NOMO-1 treated with DMSO at 0.1 percent for 48 hours (cell line): ENCODE measurements around the gene LAMC3.
"Not testable (repeated sequence)": the region's sequence is repeated elsewhere in the genome, so short reads cannot be mapped to it uniquely, and the experiment has no call there.

Source experiments
- DNase-seq: peaks from one replicate; lab custom pipeline; 2025; ENCODE audit not compliant: unreplicated experiment; lab: John Stamatoyannopoulos, UW

LAMC3 gene

DNA sequence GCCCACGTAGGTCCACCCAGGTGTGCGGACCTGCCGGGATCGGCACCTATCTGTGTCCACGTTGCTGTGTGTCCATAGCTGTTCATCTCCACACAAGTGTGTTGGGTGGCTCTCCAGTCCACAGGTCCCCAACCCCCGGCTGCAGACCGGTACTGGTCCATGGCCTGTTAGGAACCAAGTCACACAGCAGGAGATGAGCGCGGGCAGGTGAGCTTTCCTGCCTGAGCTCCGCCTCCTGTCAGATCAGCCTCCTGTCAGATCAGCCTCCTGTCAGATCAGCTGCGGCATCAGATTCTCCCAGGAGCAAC is 18.9 kb downstream of the LAMC3 start:
- DNase-seq = no peak

DNA sequence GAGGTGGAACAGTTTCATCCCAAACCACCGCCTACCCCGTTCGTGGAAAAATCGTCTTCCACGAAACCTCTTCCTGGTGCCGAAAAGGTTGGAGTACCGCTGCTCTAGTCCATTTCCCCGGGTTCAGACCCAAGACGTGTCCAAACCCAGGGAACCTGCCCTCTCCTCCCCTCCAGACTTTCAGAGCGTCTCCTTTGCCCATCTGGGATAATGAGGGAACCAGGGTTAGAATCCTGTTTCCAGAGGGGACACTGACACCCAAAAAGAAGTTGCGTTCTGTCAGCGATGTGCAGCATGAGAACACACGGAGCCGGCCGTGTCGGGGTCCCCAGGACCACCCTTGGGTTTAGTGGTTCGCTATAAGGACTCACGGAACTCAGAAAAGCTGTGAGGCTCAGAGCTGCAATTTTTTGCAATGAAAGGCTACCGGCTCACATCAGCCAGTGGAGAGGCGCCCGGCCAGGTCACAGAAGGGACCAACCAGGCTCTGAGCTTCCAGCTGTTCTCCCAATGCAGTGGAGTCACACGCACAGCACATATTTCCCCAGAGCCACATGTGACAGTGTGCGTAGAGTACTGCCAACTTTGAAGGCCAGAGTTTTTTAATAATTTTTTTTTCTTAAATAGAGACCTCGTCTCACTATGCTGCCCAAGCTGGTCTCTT is 19.4 kb downstream of the LAMC3 start:
- DNase-seq = no peak

- DNase-seq = no peak
Measured at GRCh38 chr9:131028931-131029573, 20.1 kb downstream of the LAMC3 start.

- DNase-seq = no peak
Measured at GRCh38 chr9:131029574-131029952, 20.6 kb downstream of the LAMC3 start.

DNA sequence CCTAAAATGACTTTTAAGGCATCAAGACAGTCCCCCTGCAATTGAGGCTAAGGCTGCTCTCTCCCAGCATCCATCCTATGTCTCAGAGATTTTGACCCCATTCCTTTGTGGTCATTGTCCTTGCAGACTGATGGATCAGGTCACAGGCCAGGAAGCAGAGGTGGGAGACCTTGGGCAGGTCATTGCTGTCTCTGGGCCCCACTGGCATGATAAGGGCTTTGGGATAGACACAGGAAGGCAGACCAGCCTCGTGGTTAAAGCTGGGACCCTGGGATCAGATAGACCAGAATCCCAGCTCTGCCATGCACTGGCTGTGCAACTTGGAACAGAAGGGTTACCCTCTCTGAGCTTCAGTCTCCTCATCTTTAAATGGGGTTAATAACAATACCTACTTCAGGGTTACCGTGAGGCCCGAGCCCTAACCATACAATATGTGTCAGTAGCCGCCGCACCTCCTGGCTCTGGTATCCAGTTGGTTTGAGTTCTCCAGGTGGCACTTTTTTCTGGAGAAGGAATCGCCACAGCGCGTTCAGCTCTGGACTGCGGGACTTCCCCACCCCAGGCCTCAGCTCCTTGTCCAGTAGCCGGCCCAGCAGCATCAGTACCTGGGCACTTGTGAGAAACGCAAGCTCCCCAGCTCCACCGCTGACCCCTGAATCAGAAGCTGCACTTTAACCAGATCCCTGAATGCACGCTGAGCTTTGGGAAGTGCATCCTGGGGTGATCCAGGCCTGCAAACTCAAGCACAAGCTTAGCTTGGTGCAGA is 21.4 kb downstream of the LAMC3 start:
- no peak for DNase-seq

GRCh38 chr9:131031005-131031641 is 22.1 kb downstream of the LAMC3 start:
- no peak for DNase-seq

GRCh38 chr9:131031642-131032005 is 22.6 kb downstream of the LAMC3 start:
- no peak for DNase-seq

- no peak for DNase-seq
Measured at GRCh38 chr9:131032384-131032783, 23.4 kb downstream of the LAMC3 start.

DNA sequence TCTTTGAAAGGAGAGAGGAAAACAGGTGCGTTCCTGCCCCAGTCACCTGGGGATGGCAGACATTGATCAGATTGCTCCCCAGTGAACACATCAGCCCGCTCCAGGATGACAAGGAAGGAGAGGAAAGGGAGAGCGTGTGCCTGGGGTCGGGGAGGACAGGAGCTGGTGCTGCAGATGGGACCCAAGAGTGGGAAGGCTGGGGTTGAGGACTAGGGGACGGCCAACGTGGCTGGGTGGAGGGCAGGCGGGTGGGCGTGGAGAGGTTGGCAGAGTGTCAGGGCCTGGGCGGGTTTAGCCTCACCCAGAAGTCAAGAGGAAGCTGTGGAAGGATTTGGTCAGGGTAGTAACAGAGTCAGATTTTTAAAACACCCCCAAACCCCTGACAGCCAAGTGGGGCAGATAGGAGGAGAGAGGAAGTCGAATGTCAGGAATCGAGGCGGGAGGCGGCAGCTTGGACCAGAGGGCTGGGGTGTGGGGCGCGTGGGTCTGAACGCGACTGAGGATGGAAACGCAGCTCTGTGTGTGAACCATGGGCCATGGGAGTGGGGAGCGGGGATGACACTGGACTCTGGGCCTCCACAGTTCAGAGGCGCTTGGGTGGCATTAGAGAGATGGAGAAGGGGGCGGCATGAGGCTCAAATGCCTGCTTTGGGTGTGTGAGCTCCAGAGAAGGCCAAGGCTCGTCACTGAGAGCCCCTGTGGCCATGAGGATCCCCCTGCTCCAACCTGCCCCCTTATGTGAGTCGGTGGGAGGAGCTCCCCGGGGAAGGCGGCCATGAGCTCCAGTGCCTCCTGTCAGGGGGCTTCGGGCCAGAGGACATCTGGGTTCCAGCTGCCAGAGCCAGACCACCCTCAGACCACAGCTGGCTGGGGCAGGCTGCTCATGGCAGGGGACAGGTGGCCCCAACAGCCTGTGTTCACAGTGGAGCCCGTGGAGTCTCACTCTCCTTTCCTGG is 24.6 kb downstream of the LAMC3 start:
- DNase-seq = no peak

- DNase-seq = no peak
Measured at GRCh38 chr9:131034268-131034667, 25.3 kb downstream of the LAMC3 start.

DNA sequence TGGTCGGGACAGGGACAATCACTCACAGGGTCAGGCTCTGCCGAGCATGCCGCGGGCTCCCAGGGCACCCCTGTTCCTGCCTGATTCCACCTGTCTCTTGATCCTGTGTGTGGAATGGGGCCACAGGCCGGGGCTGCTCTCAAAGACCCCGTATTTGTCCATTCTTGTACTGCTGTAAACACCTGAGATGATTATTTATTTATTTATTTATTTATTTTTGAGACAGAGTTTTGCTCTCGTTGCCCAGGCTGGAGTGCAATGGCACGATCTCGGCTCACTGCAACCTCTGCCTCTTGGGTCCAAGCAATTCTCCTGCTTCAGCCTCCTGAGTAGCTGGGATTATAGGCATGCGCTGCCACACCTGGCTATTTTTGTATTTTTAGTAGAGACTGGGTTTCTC is 25.8 kb downstream of the LAMC3 start:
- not testable (repeated sequence) for DNase-seq

GRCh38 chr9:131035548-131035947 is 26.6 kb downstream of the LAMC3 start:
- no peak for DNase-seq

- DNase-seq = no peak
Measured at GRCh38 chr9:131036071-131036470, 27.1 kb downstream of the LAMC3 start.

DNA sequence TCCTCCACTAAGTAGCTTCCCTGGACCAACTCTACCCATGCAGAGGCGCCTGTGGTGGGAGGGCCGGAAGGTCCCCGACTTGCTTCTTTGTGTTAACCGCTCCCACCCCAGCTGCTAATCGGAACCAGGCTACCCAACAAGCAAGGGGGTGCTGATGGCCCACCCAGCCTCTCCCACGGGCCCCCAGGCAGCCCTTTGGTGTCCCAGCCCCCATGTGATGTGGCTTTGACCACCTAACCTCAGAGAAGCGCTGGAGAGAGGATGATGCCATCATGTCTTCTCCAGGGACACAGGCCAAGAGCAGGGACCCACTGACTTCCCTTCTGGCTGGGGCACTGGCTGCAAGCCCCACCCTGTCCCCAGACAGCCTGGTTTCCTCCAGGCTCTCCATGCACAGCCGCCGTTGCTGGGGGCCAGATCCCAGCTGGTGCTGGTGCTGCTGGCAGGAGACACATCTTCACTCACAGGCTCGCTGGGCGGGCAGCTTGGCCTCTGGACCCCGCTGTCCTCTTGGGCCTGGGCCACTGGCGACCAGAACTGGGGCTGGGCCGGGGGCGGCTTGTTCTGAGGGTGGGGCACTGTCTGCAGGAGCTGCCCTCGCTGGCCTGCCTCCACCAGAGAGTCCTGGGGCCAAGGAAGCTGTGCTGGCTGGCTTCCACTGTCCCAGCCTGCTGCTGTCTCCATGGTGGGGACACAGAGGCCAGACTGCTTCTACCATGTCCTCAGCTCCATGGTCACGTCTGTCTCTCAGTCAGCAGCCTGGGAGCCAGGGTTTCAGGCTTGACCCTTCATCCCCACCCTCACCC is 27.8 kb downstream of the LAMC3 start:
- no peak for DNase-seq

DNA sequence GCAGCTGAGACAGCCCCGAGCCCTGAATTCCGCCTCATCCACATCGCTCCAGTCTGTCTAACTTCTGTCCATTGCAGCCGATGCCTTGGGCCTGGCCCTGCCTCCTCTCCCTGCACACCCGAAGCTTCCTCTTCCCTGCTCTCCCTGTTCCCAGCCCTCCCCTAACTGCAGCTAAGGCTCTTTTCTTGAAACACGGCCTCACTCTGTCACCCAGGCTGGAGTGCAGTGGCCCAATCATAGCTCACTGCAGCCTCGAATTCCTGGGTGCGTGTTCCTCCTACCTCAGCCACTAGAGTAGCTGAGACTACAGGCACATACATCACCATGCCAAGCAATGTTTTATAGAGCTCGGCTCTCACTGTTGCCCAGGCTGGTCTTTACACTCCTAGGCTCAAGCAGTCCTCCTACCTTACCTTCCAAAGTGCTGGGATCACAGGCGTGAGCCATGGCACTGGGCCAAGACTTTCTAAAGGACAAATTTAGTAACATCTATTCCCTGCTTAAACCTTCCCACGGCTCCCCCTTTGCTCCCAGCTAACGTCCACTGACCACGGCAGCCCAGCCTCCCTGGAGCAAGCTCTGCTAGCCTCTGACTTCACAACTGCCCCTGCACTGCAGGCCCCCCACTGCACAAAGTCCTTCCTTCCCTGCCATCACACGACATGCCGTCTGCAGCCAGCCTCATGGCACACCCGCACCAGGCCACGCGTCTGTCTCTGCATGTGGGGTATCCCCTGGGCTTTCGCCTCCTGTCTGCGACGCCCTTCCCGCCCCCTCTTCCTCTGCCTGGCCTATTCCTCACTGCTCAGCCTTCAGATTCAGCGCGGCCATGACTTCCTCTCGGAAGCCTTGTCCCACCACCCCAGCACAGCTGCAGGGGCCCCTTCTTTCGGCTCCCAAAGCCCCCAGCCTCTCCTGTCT is 28.6 kb downstream of the LAMC3 start:
- no peak for DNase-seq

GRCh38 chr9:131038256-131039128 is 29.5 kb downstream of the LAMC3 start:
- DNase-seq = no peak

DNA sequence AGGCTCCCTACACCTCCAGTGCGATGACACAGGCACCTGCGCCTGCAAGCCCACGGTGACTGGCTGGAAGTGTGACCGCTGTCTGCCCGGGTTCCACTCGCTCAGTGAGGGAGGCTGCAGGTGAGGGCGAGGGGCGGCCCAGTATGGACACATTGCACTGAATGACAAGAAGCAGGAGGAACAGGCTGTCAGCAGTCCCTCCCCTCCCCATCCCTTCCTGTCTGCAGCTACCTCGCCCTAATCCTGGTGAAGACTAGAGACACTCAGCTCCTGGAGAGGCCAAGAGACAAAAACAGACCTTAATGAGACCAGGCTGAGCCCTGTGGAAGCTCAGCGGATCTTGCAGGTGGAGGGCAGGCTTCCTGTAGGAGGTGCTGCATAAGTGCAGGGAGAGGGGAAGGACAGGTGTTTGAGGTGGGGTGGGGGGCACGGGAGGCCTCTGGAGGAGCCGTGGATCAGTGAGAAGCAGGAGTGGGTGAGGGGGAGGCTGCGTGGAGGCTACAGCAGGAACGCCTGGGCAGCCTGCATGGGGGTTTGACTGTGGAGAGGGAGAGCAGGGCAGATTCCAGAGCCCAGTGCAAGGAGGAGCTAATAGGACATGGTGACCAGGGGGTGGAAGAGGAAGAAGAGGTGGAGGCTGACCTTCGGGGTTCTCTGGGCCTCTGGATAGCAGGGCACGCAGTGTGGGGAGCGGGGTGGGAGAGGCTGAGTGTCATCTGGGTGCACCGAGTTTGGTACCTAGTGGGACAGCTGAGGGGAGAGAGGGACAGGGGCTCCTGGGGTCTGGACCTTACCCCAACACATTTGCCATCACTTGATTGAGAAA is 30.4 kb downstream of the LAMC3 start:
- DNase-seq = no peak
